ENCODE measurements around the gene ZNF823.

DNA sequence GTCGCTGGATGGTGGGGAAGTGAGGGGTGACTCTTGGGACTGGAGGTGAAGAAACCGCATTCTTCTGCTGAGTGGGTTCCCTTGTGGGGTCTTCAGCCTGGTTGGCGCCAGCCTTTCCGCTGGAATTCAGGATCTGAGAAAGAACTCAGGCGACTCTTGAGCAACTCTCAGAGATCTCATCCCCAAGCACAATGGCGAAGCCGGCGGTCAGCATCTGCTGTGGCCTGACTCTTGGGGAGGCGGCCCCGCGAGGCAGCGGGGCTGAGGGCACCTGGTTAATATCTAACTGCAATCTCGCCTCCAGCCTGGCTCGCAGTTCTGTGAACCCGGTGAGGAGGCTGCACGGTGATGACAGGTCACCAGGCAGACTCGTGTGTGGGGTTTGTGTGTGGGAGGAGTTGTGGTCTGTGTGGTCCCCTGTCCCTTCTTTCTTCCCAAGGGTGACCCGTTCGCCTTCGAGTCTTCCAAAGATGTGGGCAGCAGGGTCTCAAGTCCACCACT lies 28.9 kb upstream of the ZNF823 start:
- TF ChIP-seq BHLHE40 (IDR thresholded peaks at IDR 0.05; ENCODE audit: borderline replicate concordance) (no peak), HDGF (IDR thresholded peaks at IDR 0.05; ENCODE audit: borderline replicate concordance) (no peak), TARDBP (IDR thresholded peaks at IDR 0.05) (no peak), ZNF384 (IDR thresholded peaks at IDR 0.05) (no peak), ELF4 (IDR thresholded peaks at IDR 0.05) (no peak), FOXA1 (IDR thresholded peaks at IDR 0.05) (no peak), FOXM1 (IDR thresholded peaks at IDR 0.05; ENCODE audit: borderline replicate concordance) (no peak), SUZ12 (IDR thresholded peaks at IDR 0.05) (no peak), ARNT (IDR thresholded peaks at IDR 0.05) (no peak)
